ENCODE results near the gene TMEM95.

GRCh38 chr17:7340179-7340578 is 14.8 kb upstream of the TMEM95 start:
- TF ChIP-seq POLR2A (IDR thresholded peaks at IDR 0.05) (no peak), CTCF (IDR thresholded peaks at IDR 0.05) (no peak)
